ENCODE measurements around the gene CNTNAP5. TPM values are rescaled to one million over a fixed set of nuclear protein-coding genes. Genes with fewer than 3 reads are reported as not detected.

Gene CNTNAP5
- total and polyA plus RNA-seq, 2 donors (not counting 3 experiments of a cell fraction or from before 2014, with no cell fraction given), result not detected

- Histone ChIP-seq H3K9me3 (replicated peaks; ENCODE audit: control insufficient read depth, insufficient read depth, low read length) (peaks cover 7% of the 10 kb centered on the region), H3K4me3 (replicated peaks in 1 of 3; ENCODE audit: insufficient read depth in 1 of 3, low read depth in 1 of 3, low read length in 3 of 3) (no peak overlapping the region), H3K9me1 (replicated peaks; ENCODE audit: control insufficient read depth, extremely low read depth, insufficient read depth, low read length) (no peaks in the 10 kb centered on the region), H3K9ac (replicated peaks; ENCODE audit: extremely low read depth, insufficient read depth, low read length) (no peak overlapping the region), H3K4me2 (ENCODE audit: insufficient read depth, low read length) (no peak overlapping the region), H3K36me3 (ENCODE audit: control insufficient read depth in 2 of 2, extremely low read depth in 1 of 2, insufficient read depth in 2 of 2, low read length in 2 of 2) (no peaks in the 10 kb centered on the region), H2AFZ (ENCODE audit: low read depth, low read length) (no peak overlapping the region), H3K79me2 (ENCODE audit: control insufficient read depth, insufficient read depth, low read length) (no peaks in the 10 kb centered on the region), H4K20me1 (replicated peaks; ENCODE audit: control insufficient read depth, extremely low read depth, insufficient read depth, low read length) (no peaks in the 10 kb centered on the region), H3K4me1 (ENCODE audit: control insufficient read depth, extremely low read depth, insufficient read depth, low read length) (no peaks in the 10 kb centered on the region), H3K27me3 (ENCODE audit: control insufficient read depth in 2 of 2, insufficient read depth in 2 of 2, low read length in 2 of 2) (no peaks in the 10 kb centered on the region), H3K27ac (ENCODE audit: insufficient read depth, low read depth, low read length) (no peak overlapping the region)
- ChIA-PET POLR2A (no interaction called here), CTCF (no interaction called here)
- dilution Hi-C loops (cut with MboI; ENCODE audit: extremely low pct_ligation_motif_present, low sequenced_read_pairs), result no loop called here
- intact Hi-C loops (cut with micrococcal nuclease), result no loop called here
- no peak for FAIRE-seq
- BruUV-seq (replicated peaks), result no TSS peak
- DNase-seq (ENCODE audit: low read depth, low spot score), result no peak
- TF ChIP-seq, protein P1, sequence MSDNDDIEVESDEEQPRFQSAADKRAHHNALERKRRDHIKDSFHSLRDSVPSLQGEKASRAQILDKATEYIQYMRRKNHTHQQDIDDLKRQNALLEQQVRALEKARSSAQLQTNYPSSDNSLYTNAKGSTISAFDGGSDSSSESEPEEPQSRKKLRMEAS (IDR thresholded peaks at IDR 0.05; ENCODE audit: insufficient read depth, insufficient read length), result no peak
- TF ChIP-seq POLR2AphosphoS5 (IDR thresholded peaks at IDR 0.05; ENCODE audit: insufficient read depth, low read depth, low read length) (no peak), POLR2A (IDR thresholded peaks at IDR 0.05; ENCODE audit: low read depth, low read length) (no peak), JUN (IDR thresholded peaks at IDR 0.05; ENCODE audit: borderline replicate concordance, insufficient read depth, insufficient read length, low read depth) (no peak), EZH2 (IDR thresholded peaks at IDR 0.05; ENCODE audit: borderline replicate concordance, low read depth, low read length, severe bottlenecking) (no peak), FOS (IDR thresholded peaks at IDR 0.05; ENCODE audit: borderline replicate concordance, insufficient read depth, low read length) (no peak), MYC (IDR thresholded peaks at IDR 0.05; ENCODE audit: low read depth, low read length) (no peak), GATA2 (IDR thresholded peaks at IDR 0.05; ENCODE audit: insufficient read depth, insufficient read length, low read depth, low read length) (no peak)
- TF ChIP-seq, protein P2, sequence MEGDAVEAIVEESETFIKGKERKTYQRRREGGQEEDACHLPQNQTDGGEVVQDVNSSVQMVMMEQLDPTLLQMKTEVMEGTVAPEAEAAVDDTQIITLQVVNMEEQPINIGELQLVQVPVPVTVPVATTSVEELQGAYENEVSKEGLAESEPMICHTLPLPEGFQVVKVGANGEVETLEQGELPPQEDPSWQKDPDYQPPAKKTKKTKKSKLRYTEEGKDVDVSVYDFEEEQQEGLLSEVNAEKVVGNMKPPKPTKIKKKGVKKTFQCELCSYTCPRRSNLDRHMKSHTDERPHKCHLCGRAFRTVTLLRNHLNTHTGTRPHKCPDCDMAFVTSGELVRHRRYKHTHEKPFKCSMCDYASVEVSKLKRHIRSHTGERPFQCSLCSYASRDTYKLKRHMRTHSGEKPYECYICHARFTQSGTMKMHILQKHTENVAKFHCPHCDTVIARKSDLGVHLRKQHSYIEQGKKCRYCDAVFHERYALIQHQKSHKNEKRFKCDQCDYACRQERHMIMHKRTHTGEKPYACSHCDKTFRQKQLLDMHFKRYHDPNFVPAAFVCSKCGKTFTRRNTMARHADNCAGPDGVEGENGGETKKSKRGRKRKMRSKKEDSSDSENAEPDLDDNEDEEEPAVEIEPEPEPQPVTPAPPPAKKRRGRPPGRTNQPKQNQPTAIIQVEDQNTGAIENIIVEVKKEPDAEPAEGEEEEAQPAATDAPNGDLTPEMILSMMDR (IDR thresholded peaks at IDR 0.05; ENCODE audit: extremely low read depth in 1 of 2, insufficient read depth in 1 of 2, low read depth in 1 of 2, low read length in 2 of 2), result no peak
Observed at GRCh38 chr2:124580263-124580662, 555.2 kb downstream of the CNTNAP5 start.

Data from endothelial cell of umbilical vein (primary cell).